GM12865 (cell line): ENCODE data around the gene FAM181B.

Experiments used
- DNase-seq: peaks from one replicate; pipeline ENCODE4 v3.0.0; 2010; ENCODE audit warnings: low read depth
- H3K4me3 ChIP-seq: 2 replicates; pipeline ENCODE4 v1.5.1; 2011; ENCODE audit warnings: mild to moderate bottlenecking, low read depth, low read length, control low read depth
- TF ChIP-seq, protein P1 (sequence below): IDR thresholded peaks from 2 replicates; pipeline ENCODE4 v1.5.1; 2011; ENCODE audit warnings: low read length, control low read depth, low read depth, inconsistent platforms; ENCODE audit not compliant: insufficient read depth; ENCODE audit errors: missing control alignments

FAM181B gene, protein sequence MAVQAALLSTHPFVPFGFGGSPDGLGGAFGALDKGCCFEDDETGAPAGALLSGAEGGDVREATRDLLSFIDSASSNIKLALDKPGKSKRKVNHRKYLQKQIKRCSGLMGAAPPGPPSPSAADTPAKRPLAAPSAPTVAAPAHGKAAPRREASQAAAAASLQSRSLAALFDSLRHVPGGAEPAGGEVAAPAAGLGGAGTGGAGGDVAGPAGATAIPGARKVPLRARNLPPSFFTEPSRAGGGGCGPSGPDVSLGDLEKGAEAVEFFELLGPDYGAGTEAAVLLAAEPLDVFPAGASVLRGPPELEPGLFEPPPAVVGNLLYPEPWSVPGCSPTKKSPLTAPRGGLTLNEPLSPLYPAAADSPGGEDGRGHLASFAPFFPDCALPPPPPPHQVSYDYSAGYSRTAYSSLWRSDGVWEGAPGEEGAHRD

DNA sequence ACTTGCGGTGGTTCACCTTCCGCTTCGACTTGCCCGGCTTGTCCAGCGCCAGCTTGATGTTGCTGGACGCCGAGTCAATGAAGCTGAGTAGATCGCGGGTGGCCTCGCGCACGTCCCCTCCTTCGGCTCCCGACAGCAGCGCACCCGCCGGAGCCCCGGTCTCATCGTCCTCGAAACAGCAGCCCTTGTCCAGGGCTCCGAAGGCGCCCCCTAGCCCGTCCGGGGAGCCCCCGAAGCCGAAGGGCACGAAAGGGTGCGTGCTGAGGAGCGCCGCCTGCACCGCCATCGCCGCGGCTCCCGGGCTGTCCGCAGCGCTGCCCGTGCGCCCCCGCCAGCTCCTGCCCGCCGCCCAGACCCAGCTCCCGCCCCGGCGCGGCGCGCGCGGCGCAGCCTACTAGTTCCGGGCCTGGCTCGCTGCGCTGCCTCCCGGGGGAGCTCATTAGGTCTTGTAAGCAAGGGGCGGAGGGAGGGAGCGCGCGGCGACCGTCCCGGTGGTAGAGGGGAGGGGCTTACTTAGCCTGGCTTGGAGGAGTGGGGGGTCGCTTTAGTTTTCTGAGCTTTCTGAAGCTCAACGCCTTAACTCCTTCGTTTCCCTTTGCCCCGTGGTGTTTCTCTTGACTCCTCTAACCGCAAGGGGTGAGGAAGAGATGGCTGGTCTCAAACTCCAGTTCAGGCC, at the start of gene FAM181B:
TSS of gene FAM181B (minus strand) at position 421 of the 676 bp plus-strand sequence. CDS start at position 286, 135 bp downstream.
- TF ChIP-seq, protein P1, sequence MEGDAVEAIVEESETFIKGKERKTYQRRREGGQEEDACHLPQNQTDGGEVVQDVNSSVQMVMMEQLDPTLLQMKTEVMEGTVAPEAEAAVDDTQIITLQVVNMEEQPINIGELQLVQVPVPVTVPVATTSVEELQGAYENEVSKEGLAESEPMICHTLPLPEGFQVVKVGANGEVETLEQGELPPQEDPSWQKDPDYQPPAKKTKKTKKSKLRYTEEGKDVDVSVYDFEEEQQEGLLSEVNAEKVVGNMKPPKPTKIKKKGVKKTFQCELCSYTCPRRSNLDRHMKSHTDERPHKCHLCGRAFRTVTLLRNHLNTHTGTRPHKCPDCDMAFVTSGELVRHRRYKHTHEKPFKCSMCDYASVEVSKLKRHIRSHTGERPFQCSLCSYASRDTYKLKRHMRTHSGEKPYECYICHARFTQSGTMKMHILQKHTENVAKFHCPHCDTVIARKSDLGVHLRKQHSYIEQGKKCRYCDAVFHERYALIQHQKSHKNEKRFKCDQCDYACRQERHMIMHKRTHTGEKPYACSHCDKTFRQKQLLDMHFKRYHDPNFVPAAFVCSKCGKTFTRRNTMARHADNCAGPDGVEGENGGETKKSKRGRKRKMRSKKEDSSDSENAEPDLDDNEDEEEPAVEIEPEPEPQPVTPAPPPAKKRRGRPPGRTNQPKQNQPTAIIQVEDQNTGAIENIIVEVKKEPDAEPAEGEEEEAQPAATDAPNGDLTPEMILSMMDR = no peak
- no peak within 1 kb of the TSS for H3K4me3 ChIP-seq
- DNase-seq = no peak

DNA sequence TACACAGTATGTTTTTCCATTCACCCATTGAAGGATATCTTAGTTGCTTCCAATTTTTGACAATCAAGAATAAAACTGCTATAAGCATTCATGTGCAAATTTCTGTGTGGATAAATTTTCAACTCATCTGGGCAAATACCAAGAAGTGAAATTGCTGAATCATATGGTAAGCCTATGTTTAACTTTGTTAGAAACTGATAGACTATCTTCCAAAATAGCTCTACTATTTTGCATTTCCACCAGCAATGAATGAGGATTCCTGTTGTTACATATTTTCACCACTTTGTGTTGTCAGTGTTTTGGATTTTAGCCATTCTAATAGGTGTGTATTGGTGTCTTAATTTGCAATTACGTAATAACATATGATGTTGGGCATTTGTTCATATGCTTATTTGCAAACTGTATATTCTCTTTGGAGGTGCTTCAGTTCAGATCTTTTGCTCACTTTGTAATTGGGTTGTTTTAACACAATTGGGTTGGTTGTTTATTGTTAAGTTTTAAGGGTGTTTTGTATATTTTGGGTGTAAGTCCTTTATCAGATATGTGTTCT, 49.2 kb upstream of the FAM181B start:
- no peak overlapping the region for H3K4me3 ChIP-seq
- DNase-seq = no peak
- TF ChIP-seq, protein P1 = no peak

DNA sequence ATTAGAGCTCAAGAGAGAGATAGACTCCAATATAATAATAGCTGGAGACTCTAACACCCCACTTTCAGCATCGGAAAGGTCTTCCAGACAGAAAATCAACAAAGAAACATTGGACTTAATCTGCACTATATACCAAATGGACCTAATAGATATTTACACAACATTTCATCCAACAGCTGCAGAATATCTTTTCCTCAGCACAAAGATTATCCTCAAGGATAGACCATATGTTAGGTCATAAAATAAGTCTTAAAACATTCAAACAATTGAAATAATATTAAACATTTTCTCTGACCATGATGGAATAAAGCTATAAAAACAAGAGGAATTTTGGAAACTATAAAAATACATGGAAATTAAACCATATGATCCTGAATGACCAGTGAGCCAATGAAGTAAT, 45.1 kb upstream of the FAM181B start:
- TF ChIP-seq, protein P1 = no peak
- no peak overlapping the region for H3K4me3 ChIP-seq
- no peak for DNase-seq

DNA sequence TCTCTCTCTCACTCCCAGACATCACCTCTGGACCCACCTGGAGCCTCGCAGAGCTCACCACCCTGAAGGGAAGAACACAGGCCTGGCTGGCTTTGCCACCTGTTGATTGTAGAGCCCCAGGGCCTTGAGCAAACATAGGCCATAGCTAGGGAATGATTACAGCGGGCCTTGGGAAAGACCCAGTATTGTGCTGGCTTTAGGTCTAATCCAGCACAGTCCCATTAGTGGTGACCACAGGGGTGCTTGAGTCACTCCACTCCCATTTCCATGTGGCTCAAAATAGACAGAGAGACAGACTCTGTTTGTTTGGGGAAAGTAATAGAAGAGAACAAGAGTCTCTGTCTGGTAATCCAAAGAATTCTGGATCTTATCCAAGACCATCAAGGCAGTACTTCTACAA, 42.7 kb upstream of the FAM181B start:
- no peak for DNase-seq
- TF ChIP-seq, protein P1 = no peak
- no peak overlapping the region for H3K4me3 ChIP-seq

DNA sequence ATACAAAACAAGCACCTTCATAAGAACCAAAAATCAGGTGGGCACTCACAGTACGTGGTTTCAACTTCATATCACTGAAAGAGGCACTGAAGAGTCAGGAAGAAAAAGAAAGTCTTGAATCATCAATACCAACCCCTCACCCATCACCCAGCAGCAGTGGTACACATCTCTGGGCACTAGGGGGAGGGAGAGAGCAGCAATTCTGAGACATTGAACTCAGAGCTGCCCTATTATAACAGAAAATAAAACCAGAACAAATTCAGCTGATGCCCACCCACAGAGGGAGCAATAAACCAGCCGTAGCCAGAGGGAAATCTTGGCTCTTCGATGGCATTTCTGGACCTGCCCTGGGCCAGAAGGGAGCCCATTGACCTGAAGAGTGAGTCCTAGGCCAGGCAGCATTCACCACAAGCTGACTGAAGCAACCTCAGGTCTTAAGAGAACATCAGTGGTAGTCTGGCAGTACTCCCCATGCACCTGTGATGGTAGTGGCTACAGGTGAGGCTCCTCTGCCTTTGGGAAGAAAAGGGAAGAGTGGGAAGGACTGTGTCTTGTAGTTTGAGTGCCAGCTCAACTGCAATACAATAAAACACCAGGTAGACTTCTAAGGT, 42.2 kb upstream of the FAM181B start:
- no peak overlapping the region for H3K4me3 ChIP-seq
- TF ChIP-seq, protein P1 = peak; percentile 93
- DNase-seq = peak; percentile 59

DNA sequence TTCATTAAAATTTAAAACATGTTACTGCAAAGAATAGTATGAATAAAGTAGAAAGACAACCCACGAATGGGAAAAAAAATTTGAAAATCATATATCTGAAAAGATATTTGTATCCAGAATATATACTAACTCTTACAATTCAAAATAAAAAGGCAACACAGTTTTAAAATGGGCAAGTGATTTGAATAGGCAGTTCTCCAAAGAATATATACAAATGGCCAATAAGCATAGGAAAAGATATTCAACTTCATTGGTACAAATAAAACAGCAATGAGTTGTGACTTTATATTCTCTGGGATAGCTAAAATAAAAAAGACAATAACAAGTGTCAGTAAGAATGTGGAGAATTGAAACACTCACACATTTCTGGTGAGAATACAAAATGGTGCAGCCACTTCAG, 41.6 kb upstream of the FAM181B start:
- TF ChIP-seq, protein P1 = no peak
- no peak overlapping the region for H3K4me3 ChIP-seq
- DNase-seq = no peak
